SK-N-SH treated with all-trans-retinoic acid at 6 μM for 48 hours (cell line): ENCODE results near the gene ATPAF2.

ENCODE experiments used
- ARNTL ChIP-seq: fragments of 450-650 bp; formaldehyde crosslinking; IDR thresholded peaks from 2 replicates; pipeline ENCODE4 v1.5.0; 2020; ENCODE audit warnings: low read depth, mild to moderate bottlenecking, moderate library complexity, borderline replicate concordance
- BACH2 ChIP-seq: fragments of 250-450 bp; sonication (Bioruptor Pico); IDR thresholded peaks from 2 replicates; pipeline ENCODE4 v1.9.0; 2021; ENCODE audit warnings: mild to moderate bottlenecking, borderline replicate concordance
- ESRRG ChIP-seq: fragments of 250-450 bp; sonication (Bioruptor Pico); IDR thresholded peaks from 2 replicates; pipeline ENCODE4 v1.6.1; 2021; ENCODE audit warnings: mild to moderate bottlenecking
- GLIS3 ChIP-seq: fragments of 250-450 bp; sonication (Bioruptor Pico); IDR thresholded peaks from 2 replicates; pipeline ENCODE4 v1.5.0; 2020; ENCODE audit warnings: mild to moderate bottlenecking, moderate library complexity
- PATZ1 ChIP-seq: fragments of 250-450 bp; sonication (Bioruptor Pico); IDR thresholded peaks from 2 replicates; pipeline ENCODE4 v1.8.0; 2020; ENCODE audit warnings: mild to moderate bottlenecking, moderate library complexity, borderline replicate concordance
- RARB ChIP-seq: fragments of 250-450 bp; sonication (Bioruptor Pico); IDR thresholded peaks from 2 replicates; pipeline ENCODE4 v1.8.0; 2021; ENCODE audit warnings: mild to moderate bottlenecking, moderate library complexity
- SNAI2 ChIP-seq: fragments of 250-450 bp; sonication (Bioruptor Pico); IDR thresholded peaks from 2 replicates; pipeline ENCODE4 v1.5.0; 2020; ENCODE audit warnings: mild to moderate bottlenecking, moderate library complexity
- TOX ChIP-seq: fragments of 250-450 bp; sonication (Bioruptor Pico); IDR thresholded peaks from 2 replicates; pipeline ENCODE4 v1.8.0; 2021; ENCODE audit warnings: mild to moderate bottlenecking, moderate library complexity, borderline replicate concordance
- ZC3H10 ChIP-seq: fragments of 250-450 bp; sonication (Bioruptor Pico); IDR thresholded peaks from 2 replicates; pipeline ENCODE4 v1.5.1; 2021; ENCODE audit warnings: mild to moderate bottlenecking, moderate library complexity
- ZNF70 ChIP-seq: fragments of 450-650 bp; formaldehyde crosslinking; IDR thresholded peaks from 2 replicates; pipeline ENCODE4 v1.5.0; 2020; ENCODE audit warnings: mild to moderate bottlenecking, moderate library complexity
- ZNF8 ChIP-seq: fragments of 450-650 bp; formaldehyde crosslinking; IDR thresholded peaks from 2 replicates; pipeline ENCODE4 v1.5.0; 2020; ENCODE audit warnings: mild to moderate bottlenecking, moderate library complexity
- TF ChIP-seq, protein P1 (sequence below): fragments of 250-450 bp; sonication (Bioruptor Pico); IDR thresholded peaks from 2 replicates; pipeline ENCODE4 v1.5.1; 2021; ENCODE audit warnings: mild to moderate bottlenecking, moderate library complexity

DNA sequence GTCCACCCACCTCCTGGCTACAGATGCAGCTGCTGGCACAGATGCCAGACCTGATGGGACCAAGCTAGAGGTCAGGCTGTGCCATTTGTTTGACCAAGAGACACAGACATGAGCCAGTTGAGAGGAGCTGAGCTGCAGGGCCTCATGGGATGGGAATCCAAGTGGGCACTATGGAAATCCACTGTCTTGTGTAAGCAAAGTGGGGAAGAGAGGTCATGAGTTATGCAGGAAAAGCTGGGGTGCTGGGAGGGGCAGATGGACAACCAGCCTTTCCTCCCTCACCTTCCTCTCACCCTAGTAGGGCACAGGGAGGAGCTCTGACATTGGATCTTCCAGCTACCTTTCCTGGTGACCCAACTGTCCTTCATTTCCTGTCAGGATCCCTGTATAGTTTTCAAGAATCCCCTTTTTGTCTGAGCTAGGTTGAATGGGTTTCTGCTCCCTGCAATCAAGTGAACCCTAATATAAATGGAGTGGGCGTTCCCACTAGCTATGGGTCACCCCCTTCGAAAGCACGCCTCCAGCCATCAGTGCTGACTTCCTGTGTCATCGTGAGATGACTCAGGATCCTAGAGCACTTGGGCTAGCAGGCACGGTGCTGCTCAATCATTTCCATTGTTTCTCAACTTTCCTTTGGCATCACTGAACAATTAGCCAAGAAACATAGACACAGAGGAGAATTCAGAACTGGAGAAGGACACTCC lies 13.6 kb downstream of the ATPAF2 start:
- TF ChIP-seq ZNF8 (CRISPR knock-in tag) = no peak
- no peak for TF ChIP-seq TOX
- no peak for TF ChIP-seq RARB
- TF ChIP-seq ESRRG (CRISPR knock-in tag) = no peak
- TF ChIP-seq, protein P1, sequence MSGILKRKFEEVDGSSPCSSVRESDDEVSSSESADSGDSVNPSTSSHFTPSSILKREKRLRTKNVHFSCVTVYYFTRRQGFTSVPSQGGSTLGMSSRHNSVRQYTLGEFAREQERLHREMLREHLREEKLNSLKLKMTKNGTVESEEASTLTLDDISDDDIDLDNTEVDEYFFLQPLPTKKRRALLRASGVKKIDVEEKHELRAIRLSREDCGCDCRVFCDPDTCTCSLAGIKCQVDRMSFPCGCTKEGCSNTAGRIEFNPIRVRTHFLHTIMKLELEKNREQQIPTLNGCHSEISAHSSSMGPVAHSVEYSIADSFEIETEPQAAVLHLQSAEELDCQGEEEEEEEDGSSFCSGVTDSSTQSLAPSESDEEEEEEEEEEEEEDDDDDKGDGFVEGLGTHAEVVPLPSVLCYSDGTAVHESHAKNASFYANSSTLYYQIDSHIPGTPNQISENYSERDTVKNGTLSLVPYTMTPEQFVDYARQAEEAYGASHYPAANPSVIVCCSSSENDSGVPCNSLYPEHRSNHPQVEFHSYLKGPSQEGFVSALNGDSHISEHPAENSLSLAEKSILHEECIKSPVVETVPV (CRISPR knock-in tag) = no peak
- TF ChIP-seq PATZ1 (CRISPR knock-in tag) = no peak
- no peak for TF ChIP-seq BACH2 (CRISPR knock-in tag)
- no peak for TF ChIP-seq ARNTL (CRISPR knock-in tag)
- no peak for TF ChIP-seq SNAI2 (CRISPR knock-in tag)
- no peak for TF ChIP-seq ZNF70
- no peak for TF ChIP-seq GLIS3 (CRISPR knock-in tag)
- no peak for TF ChIP-seq ZC3H10 (CRISPR knock-in tag)
